HG02678 (cell line): ENCODE measurements around the gene HNF1A.
"Not testable (repeated sequence)": the region's sequence is repeated elsewhere in the genome, so short reads cannot be mapped to it uniquely, and the experiment has no call there.

Experiments
- ATAC-seq: cut with Tn5 transposase; IDR thresholded peaks from one replicate; pipeline ENCODE4 v1.9.1; 2021; ENCODE audit warnings: mild to moderate bottlenecking, moderate library complexity; ENCODE audit not compliant: unreplicated experiment

HNF1A gene

DNA sequence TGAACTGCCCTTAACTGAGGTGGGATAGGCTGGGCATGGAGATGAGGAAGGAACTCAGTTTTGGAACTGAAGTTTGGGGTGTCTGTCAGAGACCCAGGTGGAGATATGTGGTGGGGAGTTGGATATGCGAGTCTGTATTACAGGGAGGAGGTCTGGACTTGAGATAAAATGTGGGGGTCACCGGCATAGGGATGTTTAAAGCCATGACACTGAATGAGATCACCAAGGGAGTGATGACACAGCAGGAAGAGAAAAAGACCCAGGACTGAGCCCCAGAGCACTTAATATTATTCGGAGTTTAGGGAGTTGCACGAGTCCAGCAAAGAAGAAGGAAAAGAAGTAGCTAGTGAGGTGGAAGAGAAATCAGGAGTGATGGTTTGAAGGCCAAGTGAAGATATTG, 64.7 kb downstream of the HNF1A start:
- ATAC-seq, result no peak

DNA sequence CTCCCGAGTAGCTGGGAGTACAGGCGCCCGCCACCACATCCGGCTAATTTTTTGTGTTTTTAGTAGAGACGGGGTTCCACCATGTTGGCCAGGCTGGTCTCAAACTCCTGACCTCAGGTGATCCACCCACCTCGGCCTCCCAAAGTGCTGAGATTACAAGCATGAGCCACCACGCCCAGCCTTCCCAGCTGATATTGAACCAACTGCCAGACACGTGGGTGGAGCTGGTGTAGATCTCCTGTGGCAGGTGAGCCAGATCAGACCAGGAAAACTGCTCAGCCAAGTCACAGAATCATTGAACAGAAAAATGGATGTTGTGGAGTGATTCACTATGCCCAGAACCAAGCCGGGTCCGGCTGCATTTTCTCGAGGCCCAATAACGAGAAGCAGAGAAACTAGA, 69.1 kb downstream of the HNF1A start:
- not testable (repeated sequence) for ATAC-seq

- no peak for ATAC-seq
Measured at GRCh38 chr12:121048442-121048841, 70.1 kb downstream of the HNF1A start.

- ATAC-seq, result no peak
Measured at GRCh38 chr12:121050725-121051124, 72.4 kb downstream of the HNF1A start.
